Caco-2 (cell line): Measurements from ENCODE around the gene EPHA4. TPM values are rescaled to one million over a fixed set of nuclear protein-coding genes. Genes with fewer than 3 reads are reported as not detected.

Experiments
- BruUV-seq: library from RNA; stranded (reverse); fragments of 400-500 nt; replicated peaks from 2 replicates; lab custom pipeline; 2021; lab: Mats Ljungman, UMichigan
- CTCF ChIA-PET: fragments of 300-600 bp; sonication (Branson Sonifier 250); formaldehyde crosslinking; loops from one replicate; lab custom pipeline; 2022; ENCODE audit warnings: antibody characterized with exemption; lab: Charles Lee
- POLR2A ChIA-PET: fragments of 300-600 bp; sonication (Branson Sonifier 250); formaldehyde crosslinking; loops from one replicate; lab custom pipeline; 2022; ENCODE audit warnings: antibody characterized with exemption; lab: Charles Lee
- DNase-seq, 2 experiments: peaks; one replicate each; pipeline versions ENCODE4 v3.0.0 to v3.0.0-alpha.2; 2020 to 2022
- H3K27me3 ChIP-seq: replicated peaks from 2 replicates; pipeline ENCODE4 v1.6.0; 2011; ENCODE audit warnings: low read length; ENCODE audit not compliant: control insufficient read depth, insufficient read depth
- H3K36me3 ChIP-seq: 2 replicates; pipeline ENCODE4 v1.5.1; 2011; ENCODE audit warnings: low read length; ENCODE audit not compliant: control insufficient read depth, insufficient read depth
- H3K4me1 ChIP-seq: fragments of 250-450 bp; sonication (Bioruptor Pico); 2 replicates; pipeline ENCODE4 v1.5.1; 2020; ENCODE audit warnings: mild to moderate bottlenecking
- H3K4me3 ChIP-seq: 2 replicates; pipeline ENCODE4 v1.5.1; 2011; ENCODE audit warnings: low read depth, mild to moderate bottlenecking, control low read depth, low read length
- H3K9me3 ChIP-seq: fragments of 250-450 bp; sonication (Bioruptor Pico); 2 replicates; pipeline ENCODE4 v1.5.1; 2020; ENCODE audit warnings: mild to moderate bottlenecking, moderate library complexity
- H3K27ac Mint-ChIP-seq: one replicate; pipeline ENCODE4 v1.8.0; 2022; ENCODE audit warnings: mixed read lengths; ENCODE audit not compliant: unreplicated experiment
- H3K27me3 Mint-ChIP-seq: one replicate; pipeline ENCODE4 v1.8.0; 2022; ENCODE audit warnings: mixed read lengths; ENCODE audit not compliant: insufficient read depth, unreplicated experiment
- H3K36me3 Mint-ChIP-seq: one replicate; pipeline ENCODE4 v1.8.0; 2022; ENCODE audit warnings: mild to moderate bottlenecking, mixed read lengths; ENCODE audit not compliant: insufficient read depth, unreplicated experiment
- H3K4me1 Mint-ChIP-seq: one replicate; pipeline ENCODE4 v1.8.0; 2022; ENCODE audit warnings: low read depth, mixed read lengths; ENCODE audit not compliant: unreplicated experiment
- H3K4me3 Mint-ChIP-seq: one replicate; pipeline ENCODE4 v1.8.0; 2022; ENCODE audit warnings: mild to moderate bottlenecking, moderate library complexity, mixed read lengths; ENCODE audit not compliant: unreplicated experiment
- H3K9me3 Mint-ChIP-seq: one replicate; pipeline ENCODE4 v1.8.0; 2022; ENCODE audit warnings: mixed read lengths; ENCODE audit not compliant: unreplicated experiment
- intact Hi-C: fragments of 100-400 bp; cut with micrococcal nuclease; formaldehyde crosslinking; loops from one replicate; pipeline ENCODE4 v1.10.0; 2022; ENCODE audit not compliant: unreplicated experiment
- total RNA-seq: library from RNA; stranded (reverse); gene quantifications from 2 replicates; pipeline ENCODE4 v1.2.3, GENCODE V29; 2022
- TF ChIP-seq, protein P1 (sequence below), 2 experiments: fragments of 200-600 bp in 1 of 2; IDR thresholded peaks; 1 replicate in 1 of 2; 2 replicates in 1 of 2; pipeline versions ENCODE4 v1.5.1 to v1.8.0; 2011 to 2022; ENCODE audit warnings: antibody characterized with exemption in 1 of 2, control low read depth in 1 of 2, inconsistent platforms in 1 of 2, low read depth in 1 of 2, low read length in 1 of 2, mild to moderate bottlenecking in 1 of 2, moderate library complexity in 1 of 2; ENCODE audit not compliant: insufficient read depth in 1 of 2, severe bottlenecking in 1 of 2, unreplicated experiment in 1 of 2

Gene EPHA4
- total RNA-seq, 1 experiment from 2014 or later, result 95.5 TPM

DNA sequence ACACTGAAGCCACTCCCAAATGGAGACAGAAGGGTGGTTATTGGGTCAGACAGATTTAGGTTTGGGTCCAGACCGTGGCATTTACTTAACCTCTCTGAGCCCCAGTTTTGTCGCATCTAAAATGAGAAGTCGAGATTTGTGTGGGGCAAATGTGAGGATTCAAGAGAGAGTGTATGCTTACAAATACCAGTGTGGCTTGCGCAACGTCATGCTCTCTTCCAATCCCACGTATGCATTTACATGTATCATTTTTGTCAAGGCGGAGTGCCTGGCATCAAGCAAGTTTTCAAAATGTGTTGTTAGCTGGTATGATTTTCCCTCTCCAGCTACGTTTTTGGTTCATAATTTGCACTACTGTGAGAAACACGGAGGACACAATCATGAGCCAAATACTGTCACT is 197.9 kb downstream of the EPHA4 start:
- Histone ChIP-seq H3K9me3 (no peaks in the 10 kb centered on the region), H3K4me3 (no peak overlapping the region), H3K27me3 (no peaks in the 10 kb centered on the region; the same call in 1 of the 2 replicates), H3K36me3 (no peaks in the 10 kb centered on the region), H3K4me1 (no peaks in the 10 kb centered on the region)
- Mint-ChIP-seq H3K9me3 (no peaks in the 10 kb centered on the region), H3K4me3 (no peak overlapping the region), H3K27me3 (no peaks in the 10 kb centered on the region), H3K36me3 (no peaks in the 10 kb centered on the region), H3K4me1 (no peaks in the 10 kb centered on the region), H3K27ac (no peak overlapping the region)
- ChIA-PET CTCF (no interaction called here), POLR2A (no interaction called here)
- no peak for DNase-seq
- intact Hi-C loops, result no loop called here
- no TSS peak for BruUV-seq
- TF ChIP-seq, protein P1, sequence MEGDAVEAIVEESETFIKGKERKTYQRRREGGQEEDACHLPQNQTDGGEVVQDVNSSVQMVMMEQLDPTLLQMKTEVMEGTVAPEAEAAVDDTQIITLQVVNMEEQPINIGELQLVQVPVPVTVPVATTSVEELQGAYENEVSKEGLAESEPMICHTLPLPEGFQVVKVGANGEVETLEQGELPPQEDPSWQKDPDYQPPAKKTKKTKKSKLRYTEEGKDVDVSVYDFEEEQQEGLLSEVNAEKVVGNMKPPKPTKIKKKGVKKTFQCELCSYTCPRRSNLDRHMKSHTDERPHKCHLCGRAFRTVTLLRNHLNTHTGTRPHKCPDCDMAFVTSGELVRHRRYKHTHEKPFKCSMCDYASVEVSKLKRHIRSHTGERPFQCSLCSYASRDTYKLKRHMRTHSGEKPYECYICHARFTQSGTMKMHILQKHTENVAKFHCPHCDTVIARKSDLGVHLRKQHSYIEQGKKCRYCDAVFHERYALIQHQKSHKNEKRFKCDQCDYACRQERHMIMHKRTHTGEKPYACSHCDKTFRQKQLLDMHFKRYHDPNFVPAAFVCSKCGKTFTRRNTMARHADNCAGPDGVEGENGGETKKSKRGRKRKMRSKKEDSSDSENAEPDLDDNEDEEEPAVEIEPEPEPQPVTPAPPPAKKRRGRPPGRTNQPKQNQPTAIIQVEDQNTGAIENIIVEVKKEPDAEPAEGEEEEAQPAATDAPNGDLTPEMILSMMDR (IDR thresholded peaks at IDR 0.05; ENCODE audit: insufficient read depth in 1 of 2, low read depth in 1 of 2, low read length in 1 of 2, severe bottlenecking in 1 of 2, unreplicated experiment in 1 of 2), result no peak

- H3K36me3 ChIP-seq, result no peaks in the 10 kb centered on the region
- H3K27me3 ChIP-seq, result no peaks in the 10 kb centered on the region; the same call in 1 of the 2 replicates
- BruUV-seq, result no TSS peak
- no peaks in the 10 kb centered on the region for H3K9me3 ChIP-seq
- no peaks in the 10 kb centered on the region for H3K9me3 Mint-ChIP-seq
- intact Hi-C loops, result loop anchor here (2.0 kb wide), 1 partner anchor 200 kb away; the partner anchor contains the start of gene EPHA4
- H3K27me3 Mint-ChIP-seq, result no peaks in the 10 kb centered on the region
- no peak overlapping the region for H3K4me3 Mint-ChIP-seq
- TF ChIP-seq, protein P1 (IDR thresholded peaks at IDR 0.05; ENCODE audit: insufficient read depth in 1 of 2, low read depth in 1 of 2, low read length in 1 of 2, severe bottlenecking in 1 of 2, unreplicated experiment in 1 of 2), result no peak
- H3K27ac Mint-ChIP-seq, result no peak overlapping the region
- H3K4me3 ChIP-seq, result no peak overlapping the region
- no peaks in the 10 kb centered on the region for H3K4me1 ChIP-seq
- DNase-seq, result no peak
- H3K36me3 Mint-ChIP-seq, result no peaks in the 10 kb centered on the region
- H3K4me1 Mint-ChIP-seq, result no peaks in the 10 kb centered on the region
- CTCF ChIA-PET, result no interaction called here
- POLR2A ChIA-PET, result no interaction called here
Measured at GRCh38 chr2:221372907-221373306, 199.2 kb downstream of the EPHA4 start.

- TF ChIP-seq, protein P1 (IDR thresholded peaks at IDR 0.05; ENCODE audit: insufficient read depth in 1 of 2, low read depth in 1 of 2, low read length in 1 of 2, severe bottlenecking in 1 of 2, unreplicated experiment in 1 of 2), result peak; percentile 18 to 39
- ChIA-PET POLR2A (no interaction called here), CTCF (no interaction called here)
- intact Hi-C loops, result loop anchor here (2.0 kb wide), 1 partner anchor 200 kb away; the partner anchor contains the start of gene EPHA4
- Mint-ChIP-seq H3K9me3 (no peaks in the 10 kb centered on the region), H3K36me3 (no peaks in the 10 kb centered on the region), H3K4me3 (no peak overlapping the region), H3K27ac (no peak overlapping the region), H3K27me3 (no peaks in the 10 kb centered on the region), H3K4me1 (no peaks in the 10 kb centered on the region)
- no peak for DNase-seq
- Histone ChIP-seq H3K36me3 (no peaks in the 10 kb centered on the region), H3K4me3 (no peak overlapping the region), H3K4me1 (no peaks in the 10 kb centered on the region), H3K27me3 (no peaks in the 10 kb centered on the region; the same call in 1 of the 2 replicates), H3K9me3 (no peaks in the 10 kb centered on the region)
- BruUV-seq, result no TSS peak
Measured at GRCh38 chr2:221372159-221372884, 199.8 kb downstream of the EPHA4 start.
